G401.6 (cell line): ENCODE results near the gene TBC1D8.

Experiments
- FAIRE-seq: peaks from 2 replicates; lab custom pipeline; 2012; peaks lifted over from hg19 to GRCh38; lab: Jason Lieb, UNC

TBC1D8 gene

DNA sequence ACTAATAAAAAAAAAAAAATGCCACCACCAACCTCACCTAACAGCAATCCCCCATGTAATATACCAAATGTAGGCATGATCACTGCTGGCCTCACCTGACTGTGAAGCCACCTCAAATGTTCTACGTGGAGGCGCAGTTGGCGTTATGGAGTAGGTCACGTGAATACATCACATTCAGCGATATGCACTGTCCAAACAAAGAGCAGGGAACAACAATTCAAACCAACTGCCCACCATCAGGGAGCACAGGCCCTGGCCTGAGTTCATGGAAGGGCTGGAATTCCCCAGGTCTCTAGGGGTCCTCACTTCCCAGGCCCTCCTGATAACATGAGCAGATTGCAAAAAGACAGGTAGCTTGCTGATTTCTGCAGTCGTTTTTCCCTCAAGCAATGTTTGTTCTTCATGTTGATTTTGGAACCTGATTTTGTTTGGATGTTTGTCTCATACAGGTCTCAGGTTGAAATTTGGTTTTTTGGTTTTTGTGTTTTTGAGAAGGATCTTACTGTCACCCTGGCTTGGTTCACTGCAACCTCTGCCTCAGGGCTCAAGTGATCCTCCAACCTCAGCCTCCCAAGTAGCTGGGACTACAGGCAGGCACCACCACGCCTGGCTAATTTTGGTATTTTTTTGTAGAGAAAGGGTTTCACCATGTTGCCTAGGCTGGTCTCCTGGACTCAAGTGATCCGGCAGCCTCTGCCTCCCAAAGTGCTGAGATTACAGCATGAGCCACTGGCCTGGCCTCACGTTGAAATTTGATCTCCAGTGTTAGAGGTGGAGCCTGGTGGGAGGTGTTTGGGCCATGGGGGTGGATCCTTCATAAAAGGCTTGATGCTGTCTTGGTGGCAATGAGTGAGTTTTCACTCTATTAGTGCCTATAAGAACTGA lies 15.5 kb downstream of the TBC1D8 start:
- FAIRE-seq, result no peak

DNA sequence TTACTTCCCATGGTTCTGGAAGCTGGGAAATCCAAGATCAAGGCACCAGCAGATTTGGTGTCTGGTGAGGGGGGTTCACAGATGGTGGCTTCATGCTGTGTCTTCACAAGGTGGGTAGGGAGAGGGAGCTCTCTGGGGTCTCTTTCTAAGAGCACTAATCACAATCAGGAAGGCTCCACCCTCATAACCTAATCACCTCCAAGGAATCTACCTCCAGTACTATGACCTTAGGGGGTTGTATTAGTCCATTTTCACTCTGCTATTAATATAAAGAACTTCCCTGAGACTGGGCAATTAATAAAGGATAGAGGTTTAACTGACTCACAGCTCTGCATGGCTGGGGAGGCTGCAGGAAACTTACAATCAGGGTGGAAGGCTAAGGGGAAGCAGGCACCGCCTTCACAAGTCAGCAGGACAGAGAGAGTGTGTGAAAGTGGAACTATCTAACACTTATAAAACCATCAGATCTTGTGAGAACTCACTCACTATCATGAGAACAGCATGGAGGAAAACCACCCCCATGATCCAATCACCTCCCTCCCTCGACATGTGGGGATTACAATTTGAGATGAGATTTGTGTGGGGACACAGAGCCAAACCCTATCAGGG lies 17.6 kb downstream of the TBC1D8 start:
- FAIRE-seq, result no peak

DNA sequence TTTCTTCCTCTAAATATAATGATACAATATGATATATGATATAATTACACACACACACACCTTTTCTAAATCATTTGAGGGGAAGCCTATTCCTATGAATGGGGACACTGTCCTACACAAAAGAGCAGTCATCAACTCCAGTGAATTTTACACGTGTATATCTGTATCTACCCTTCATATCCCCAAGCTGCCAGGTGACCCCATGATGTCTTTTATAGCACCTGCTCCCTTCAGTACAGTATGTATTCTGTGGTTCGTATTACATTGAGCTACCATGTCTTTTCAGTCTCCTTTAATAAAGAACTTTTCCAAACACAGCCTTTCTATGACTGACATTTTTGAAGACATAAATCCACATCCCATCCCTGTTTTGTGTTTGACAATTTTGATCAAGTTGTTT lies 19.0 kb downstream of the TBC1D8 start:
- FAIRE-seq, result no peak

DNA sequence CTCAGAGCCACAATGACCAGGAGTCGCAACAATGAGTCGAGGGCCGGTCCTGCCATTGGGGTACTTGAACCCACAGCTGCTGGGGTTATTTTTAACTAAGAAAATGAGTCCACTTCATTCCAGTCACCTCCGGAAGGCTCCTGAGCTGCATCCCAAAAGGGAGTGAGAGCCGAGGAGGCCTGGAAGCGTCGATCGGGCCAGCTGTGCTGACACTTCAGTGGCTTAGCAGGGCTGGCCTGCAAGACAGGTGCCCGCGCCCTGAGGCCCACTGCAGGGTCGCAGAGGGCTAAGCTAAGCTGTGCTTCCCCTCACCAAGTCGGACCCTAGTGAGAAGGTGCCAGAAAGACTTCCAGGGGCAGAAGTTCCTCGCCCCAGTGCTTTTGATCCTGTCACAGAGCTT lies 21.1 kb downstream of the TBC1D8 start:
- FAIRE-seq, result no peak

DNA sequence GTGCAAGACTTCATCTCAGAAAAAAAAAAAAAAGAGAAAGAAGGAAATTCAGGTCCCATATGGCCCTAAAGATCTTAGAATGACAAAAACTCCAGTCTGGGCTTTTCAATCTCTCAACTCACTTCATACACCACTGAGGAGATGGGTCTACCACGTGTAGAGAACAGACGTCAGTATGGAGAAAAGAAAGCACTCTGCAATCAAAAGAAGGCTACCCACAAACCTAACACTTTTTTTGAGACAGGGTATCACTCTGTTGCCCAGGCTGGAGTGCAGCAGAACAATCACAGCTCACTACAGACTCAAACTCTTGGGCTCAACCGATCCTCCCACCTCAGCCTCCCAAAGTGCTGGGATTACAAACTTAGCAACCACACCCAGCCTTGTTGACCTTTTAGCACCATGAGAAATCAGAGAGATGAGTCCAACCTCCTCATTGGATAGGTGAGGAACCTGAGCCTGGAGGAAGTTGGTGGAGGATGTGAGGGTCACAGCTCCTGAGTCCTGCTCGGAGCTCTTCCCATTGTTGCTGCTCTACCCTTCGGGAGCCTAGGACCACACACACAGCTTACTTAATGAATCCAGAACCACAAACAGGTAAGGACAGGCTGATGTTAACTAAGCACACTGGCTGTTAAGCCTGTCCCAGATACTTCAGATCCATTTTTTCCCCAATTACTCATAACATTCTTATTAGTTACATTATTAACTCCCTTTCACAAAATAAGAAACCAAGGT lies 23.7 kb downstream of the TBC1D8 start:
- FAIRE-seq, result no peak

DNA sequence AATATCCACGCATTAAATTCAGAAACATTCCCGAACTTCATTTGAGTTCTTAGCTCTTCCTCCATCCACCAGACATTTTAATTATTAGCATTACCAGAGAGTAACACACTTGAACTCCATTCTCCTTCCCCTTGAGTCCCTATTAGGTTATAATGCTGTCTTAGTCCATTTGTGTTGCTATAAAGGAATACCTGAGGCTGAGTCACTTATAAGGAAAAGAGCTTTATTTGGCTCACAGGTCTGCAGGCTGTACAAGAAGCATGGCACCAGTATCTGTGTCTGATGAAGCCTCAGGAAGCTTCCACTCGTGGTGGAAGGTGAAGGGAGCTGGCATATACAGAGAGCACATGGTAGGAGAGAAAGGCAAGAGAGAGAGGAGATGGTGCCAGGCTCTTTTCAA lies 25.4 kb downstream of the TBC1D8 start:
- FAIRE-seq, result no peak

DNA sequence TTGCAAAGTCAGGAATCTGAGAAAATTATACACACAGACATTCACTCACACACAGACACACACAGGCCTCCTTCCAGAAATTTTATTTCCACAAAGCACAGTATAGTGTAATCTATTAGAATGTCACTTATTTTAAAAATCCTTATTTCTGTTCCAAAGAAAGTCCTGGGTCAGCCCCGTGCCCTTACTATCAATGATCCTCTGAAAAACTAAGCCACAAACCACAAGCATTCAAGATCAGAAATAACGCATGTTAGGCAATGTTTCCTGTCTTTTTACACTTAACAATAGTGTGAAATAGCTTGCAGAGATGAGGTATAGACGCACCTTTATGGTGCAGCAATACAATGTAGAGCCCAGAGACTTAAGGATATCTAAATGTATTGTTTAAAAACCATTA lies 25.8 kb downstream of the TBC1D8 start:
- no peak for FAIRE-seq

DNA sequence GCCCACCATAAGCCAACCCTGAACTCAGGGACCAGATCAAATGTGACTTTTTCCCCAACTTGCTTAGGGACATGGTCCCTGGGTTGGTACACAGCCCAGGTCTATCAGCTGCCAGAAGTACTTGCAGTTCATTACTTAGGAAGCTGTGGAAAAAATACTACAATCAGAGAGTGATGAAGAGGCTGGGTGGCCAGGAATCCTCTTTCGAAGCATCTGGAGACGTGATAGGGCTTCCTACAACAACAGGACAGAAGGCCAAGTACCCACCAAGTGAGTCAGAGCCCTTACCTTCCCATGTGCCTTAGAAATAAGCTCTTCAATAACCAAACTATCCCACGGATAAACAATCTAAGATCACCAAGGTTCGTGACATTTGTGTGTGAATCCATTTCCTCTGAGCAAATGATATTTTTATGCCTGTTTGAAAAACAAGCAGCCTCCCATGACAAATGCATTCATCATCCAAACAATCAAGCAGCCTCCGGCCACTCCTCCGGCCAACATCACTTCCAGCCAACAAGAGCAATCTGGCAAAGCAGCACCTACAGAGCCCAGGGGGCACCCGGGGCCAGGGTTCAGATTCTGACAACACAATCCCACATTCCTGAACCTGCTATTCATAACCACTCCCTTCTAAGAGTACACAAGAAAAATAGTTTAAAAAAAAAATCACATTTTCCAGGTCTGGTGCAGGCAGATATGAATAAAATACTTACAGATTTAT lies 26.4 kb downstream of the TBC1D8 start:
- no peak for FAIRE-seq

DNA sequence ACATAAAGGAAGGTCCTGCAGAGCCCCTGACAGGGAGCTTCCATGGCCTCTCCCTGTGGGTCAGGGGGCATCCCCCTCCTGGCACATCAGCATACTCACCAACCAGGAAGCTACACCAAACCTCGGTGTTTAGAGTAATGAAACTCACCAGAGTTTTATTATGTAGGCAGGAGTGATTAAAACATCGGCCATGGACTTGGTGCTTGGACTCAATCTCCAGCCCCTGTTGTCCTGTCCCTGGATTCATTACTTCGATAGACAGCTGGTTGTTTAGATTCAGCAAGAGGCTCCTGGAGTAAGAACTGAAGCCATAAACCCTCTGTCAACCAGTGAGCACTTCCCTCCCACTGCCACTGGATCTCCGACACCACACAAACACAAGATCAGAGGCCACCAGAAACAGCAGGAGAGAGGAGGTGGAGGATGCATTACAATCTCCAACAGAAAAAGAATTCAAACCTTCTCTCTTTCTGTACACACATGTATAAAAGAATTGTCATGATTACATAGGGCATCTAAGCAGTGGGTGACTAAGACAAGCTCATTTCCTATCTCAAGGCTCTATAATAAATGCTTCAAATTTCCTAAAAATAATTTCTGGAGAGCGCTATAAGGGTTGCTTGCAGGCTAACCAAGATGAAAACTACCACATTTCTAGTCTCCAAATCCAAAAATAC lies 27.2 kb downstream of the TBC1D8 start:
- no peak for FAIRE-seq

DNA sequence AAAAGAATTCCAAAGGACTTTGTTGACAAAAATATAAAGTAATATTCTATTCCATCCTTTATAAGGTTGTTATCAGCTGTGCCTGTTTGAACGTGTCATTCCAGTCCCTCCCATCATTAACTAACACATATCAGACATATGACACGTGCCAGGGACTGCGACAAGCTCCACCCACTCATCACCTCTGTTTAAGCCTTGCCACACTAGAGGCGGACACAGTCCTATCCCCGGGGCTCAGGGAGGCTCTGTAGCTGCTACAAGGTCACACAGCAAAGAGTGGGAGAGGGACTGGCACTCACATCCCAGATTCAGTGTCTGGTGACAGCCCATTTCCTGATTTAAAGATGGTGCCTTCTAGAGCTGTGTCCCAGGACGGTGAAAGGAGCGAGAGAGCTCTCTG lies 30.0 kb downstream of the TBC1D8 start:
- FAIRE-seq, result no peak

DNA sequence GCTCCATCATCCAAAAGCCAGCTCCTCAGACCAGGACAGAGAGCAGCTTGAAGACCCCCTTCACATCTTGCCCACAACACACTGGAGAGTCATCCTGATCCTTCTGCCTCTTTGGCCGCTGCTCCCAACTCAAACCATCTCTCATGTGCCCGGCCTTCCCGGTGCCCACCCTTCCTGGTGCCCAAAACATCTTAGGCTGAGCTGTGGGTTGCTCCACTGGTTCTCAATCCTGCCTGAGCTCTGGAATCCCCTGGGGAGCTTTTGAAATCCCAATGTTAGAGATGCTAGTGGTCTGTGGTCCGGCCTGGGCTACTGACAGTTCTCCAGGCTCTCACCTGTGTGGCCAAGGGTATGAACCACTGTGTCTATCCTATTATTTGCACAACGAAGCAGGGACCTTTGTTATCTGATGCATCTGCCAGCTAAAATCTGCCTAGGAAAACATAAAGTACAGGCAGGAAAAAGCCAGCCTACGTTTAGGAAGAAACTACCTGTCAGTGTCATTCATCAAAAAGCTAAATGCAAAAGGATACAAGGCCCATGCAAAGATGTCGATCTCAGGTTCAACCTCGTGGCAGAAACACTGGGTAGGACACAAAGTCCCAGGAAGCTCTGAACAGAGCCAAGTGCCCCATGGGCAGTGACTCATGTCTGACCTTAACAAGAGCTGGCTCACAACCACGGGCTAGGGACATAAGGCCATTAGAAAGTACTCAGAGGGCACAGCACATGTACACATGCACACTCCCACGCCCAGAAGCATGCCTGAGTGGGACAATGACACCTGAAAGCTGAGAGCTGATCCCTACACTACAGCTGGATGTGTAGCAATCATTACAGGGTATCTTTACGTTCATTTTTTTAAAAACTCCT lies 30.8 kb downstream of the TBC1D8 start:
- FAIRE-seq, result no peak

DNA sequence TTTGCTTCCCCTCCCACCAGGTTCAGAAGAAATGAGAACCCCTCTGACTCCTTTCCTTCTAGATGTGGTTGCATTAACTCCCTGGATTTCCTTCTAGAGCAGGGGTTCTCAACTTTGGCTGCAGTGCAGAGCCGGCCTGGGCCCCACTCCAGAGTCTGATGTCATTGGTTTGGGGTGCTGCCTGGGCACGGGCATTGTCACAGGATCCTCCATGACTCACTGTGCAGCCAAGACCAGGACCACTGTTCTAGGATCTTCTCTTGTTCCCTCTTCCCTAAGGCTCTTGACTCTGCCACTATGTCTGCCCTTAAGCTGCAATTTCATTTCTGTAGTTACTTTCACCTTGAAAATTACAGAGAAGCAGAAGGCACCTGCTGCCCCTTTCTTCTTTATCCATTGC lies 31.8 kb downstream of the TBC1D8 start:
- FAIRE-seq, result no peak

DNA sequence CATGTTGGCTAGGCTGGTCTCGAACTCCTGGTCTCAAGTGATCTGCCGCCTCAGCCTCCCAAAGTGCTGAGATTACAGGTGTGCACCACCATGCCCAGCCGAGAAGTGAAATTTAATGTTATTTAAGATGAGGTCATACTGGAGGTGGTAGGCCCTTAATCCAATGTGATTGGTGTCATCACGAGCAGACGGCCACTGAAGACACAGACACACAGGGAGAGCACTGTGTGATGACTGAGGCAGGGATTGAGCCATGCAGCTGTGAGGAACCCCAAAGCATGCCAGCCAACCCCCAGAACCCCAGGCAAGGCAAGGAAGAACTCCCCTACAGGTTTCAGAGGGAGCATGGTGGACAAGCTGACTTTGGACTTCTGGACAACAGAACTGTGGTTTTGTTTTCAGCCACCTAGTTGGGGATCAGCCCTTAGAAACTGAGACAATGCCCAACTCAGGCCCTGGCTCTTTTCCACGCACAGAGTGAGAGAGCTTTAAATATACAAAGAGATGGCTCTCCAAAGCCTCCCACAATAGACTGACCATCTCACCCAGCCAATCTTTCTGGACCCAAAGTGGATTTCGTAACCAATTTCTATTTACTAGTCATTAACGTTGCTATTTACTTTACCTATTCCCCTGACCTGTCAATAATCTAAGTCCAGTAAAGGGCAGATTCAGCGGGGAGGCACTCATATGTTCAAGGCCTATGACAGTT lies 34.2 kb downstream of the TBC1D8 start:
- no peak for FAIRE-seq

DNA sequence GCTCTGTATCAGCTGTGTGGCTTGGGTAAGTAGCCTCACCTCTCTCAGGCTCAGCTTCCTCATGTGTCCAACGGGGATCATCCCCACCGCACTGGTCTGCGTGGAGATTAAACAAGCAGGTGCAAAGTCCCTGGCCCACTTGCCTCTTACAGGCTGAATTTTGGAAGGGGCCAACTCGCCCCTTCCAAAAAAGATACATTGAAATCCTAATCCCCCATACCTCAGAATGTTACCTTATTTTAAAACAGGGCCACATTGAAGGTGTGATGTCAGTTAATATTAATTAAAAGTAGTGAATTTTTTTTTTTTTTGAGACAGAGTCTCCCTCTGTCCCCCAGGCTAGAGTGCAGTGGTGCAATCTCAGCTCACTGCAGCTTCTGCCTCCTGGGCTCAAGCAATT lies 34.8 kb downstream of the TBC1D8 start:
- no peak for FAIRE-seq

DNA sequence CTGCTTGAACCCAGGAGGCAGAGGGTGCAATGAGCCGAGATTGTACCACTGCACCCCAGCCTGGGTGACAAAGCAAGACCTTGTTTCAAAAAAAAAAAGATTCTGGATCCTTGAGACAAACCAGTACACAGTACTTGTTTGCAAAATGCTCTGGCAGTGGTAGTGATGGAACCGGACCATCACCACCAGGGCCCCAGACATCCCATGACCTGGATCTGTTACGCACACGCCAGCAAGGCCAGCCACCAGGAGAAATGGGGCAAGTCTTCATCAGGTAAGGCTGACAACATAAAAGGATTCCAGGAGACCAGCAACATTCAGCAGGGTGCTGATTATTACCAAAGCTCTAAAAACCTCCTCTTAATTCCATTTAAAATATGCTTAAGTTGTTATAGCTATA lies 35.5 kb downstream of the TBC1D8 start:
- no peak for FAIRE-seq

DNA sequence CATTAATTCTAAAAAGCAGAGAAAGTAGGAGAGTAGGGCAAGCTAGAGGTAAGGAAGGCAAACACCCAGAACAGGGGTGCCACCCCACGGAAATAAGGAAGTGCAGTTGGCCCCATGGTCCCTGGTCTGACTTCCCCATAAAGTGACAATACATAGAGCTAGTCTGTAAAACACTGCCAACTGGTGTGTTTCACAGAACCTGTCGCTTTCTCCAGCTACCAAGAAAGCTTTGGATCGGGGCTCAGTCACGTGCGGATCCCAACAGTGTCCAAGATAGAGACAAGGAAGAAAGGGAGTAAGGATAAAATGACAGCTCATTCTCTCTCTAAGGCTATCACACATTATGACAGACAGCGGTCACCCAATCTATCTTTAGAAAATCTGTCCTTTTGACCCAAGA lies 36.4 kb downstream of the TBC1D8 start:
- no peak for FAIRE-seq

DNA sequence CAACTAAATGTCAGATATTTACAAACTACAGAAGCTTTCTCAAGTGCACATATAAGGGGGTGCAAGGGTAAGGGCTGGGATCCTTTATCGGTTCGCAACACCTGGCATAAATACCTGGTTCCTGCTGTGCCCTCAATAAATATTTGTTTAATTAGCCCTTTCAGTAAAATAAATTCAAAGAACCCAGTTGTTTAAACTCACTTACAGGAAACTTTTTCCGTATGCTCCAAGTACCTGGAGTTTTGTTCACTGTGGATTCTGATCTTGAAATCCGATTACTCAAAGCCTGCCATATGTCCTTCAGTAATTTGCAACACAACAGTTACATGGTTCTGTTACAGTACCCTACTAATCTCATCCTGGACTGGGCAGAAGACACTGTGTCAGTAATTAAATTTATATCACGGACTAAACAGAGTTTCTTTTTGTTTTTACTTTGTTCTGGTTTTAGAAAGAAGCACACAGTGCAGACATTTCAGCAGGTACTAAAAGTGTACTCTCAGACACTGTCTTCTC lies 36.9 kb downstream of the TBC1D8 start:
- no peak for FAIRE-seq

DNA sequence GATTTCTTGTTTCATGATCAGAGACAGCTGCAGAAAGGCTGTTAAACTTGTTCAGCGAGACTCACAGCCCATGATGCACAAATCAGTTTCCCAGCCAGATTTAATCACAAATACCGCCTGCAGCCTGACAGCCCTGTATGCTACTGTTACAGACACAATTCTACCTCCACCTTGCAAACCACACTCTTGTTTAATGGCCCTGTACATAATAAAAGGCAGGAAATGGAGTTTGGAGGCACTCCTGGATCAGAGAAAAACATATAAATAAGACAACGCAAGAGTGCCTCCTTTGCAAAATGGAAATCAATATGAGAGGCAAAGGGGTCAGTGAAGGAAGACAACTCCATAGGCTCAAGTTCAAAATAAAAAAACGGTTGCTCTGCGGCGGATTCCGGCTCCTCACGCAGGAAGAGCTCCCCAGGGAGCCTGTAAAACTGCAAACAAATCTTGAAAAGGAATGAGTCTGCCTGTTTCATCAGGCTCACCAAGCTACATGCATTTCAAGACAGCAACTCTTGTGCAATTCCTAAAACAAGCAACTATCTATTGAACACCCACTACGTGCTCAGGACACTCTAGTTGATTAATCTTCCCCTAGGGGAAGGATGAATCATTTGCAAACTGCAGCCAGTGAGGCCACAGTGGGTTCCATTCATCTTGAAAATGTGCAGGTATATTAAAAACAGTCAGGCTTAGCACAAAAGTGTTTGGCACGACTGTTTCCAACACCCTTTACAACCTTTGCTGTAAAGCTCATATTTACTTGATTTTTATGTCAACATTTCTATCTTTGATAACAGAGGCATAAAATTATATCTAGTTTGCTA lies 37.5 kb downstream of the TBC1D8 start:
- no peak for FAIRE-seq

DNA sequence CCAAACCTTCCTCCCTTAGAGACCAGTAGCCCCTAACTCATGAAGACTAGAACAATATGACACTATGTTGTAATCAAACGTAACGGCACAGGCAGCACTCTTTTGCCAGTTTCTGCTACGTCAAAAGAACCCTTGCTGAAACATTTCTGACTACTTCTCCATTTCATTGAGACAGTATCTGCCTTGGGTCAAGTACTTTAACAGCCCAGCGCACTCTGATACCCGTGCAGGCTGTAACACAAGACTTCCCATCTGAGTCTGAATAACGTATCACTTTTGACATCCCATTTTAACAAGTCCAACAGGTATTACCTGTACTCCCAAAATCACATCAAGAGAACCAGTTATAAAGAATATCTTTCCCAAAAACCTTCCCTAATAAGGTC lies 38.4 kb downstream of the TBC1D8 start:
- FAIRE-seq, result no peak
